Measurements from ENCODE around the gene DNER. TPM values are rescaled to one million over a fixed set of nuclear protein-coding genes. Genes with fewer than 3 reads are reported as not detected.
"Not testable (repeated sequence)": the region's sequence is repeated elsewhere in the genome, so short reads cannot be mapped to it uniquely, and the experiment has no call there.

DNER gene
- total RNA-seq, 3 donors from 2014 or later (not counting 1 experiment from before 2014, with no cell fraction given): not detected

- Mint-ChIP-seq H3K27ac (no peak overlapping the region), H3K4me3 (no peak overlapping the region), H3K36me3 (no peaks in the 10 kb centered on the region), H3K9me3 (no peaks in the 10 kb centered on the region), H3K4me1 (no peaks in the 10 kb centered on the region), H3K27me3 (ENCODE audit: low read depth in 2 of 2) (peaks cover 2 to 6% of the 10 kb centered on the region in 2 donors)
- no peak for DNase-seq
- no peak overlapping the region for H3K27ac ChIP-seq (ENCODE audit: low read length)
- no peaks in the 10 kb centered on the region for H3K9me3 ChIP-seq (ENCODE audit: control insufficient read depth, insufficient read depth, low read length)
- no CpG with 5 or more reads among the region's 2 CpGs for WGBS (ENCODE audit: insufficient coverage)
- H3K27me3 ChIP-seq (ENCODE audit: control insufficient read depth, insufficient read depth, low read length): no peaks in the 10 kb centered on the region
- intact Hi-C loops (cut with micrococcal nuclease): no loop called here
- H3K36me3 ChIP-seq (ENCODE audit: control insufficient read depth, insufficient read depth, low read length): no peaks in the 10 kb centered on the region
- H3K4me3 ChIP-seq (ENCODE audit: low read length): no peak overlapping the region
- TF ChIP-seq, protein P1, sequence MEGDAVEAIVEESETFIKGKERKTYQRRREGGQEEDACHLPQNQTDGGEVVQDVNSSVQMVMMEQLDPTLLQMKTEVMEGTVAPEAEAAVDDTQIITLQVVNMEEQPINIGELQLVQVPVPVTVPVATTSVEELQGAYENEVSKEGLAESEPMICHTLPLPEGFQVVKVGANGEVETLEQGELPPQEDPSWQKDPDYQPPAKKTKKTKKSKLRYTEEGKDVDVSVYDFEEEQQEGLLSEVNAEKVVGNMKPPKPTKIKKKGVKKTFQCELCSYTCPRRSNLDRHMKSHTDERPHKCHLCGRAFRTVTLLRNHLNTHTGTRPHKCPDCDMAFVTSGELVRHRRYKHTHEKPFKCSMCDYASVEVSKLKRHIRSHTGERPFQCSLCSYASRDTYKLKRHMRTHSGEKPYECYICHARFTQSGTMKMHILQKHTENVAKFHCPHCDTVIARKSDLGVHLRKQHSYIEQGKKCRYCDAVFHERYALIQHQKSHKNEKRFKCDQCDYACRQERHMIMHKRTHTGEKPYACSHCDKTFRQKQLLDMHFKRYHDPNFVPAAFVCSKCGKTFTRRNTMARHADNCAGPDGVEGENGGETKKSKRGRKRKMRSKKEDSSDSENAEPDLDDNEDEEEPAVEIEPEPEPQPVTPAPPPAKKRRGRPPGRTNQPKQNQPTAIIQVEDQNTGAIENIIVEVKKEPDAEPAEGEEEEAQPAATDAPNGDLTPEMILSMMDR (IDR thresholded peaks at IDR 0.05): no peak
- ATAC-seq: no peak
- H3K4me1 ChIP-seq (ENCODE audit: control insufficient read depth, insufficient read depth, low read length): no peaks in the 10 kb centered on the region
Observed at GRCh38 chr2:229514273-229514895, 200.0 kb downstream of the DNER start.

DNA sequence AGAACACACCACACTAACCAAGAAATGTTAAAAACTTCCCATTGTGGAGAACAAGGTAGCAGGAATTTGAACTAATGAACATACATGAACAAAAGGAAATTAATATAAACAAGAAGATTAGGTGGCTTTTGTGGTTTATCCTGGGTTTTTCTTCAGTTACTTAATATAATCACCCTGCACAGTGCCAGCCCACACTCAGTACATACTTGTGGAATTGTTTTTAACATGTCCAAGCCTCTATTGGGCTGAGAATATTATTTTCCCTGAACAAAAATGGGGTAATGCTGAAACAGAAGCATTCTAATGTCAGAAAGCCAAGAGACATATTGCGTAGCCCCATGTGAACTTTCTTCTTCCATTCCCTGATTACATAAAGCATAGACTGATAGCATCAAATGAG, 202.8 kb downstream of the DNER start:
- ATAC-seq: no peak
- Histone ChIP-seq H3K27me3 (ENCODE audit: control insufficient read depth, insufficient read depth, low read length) (no peaks in the 10 kb centered on the region), H3K27ac (ENCODE audit: low read length) (no peak overlapping the region), H3K4me1 (ENCODE audit: control insufficient read depth, insufficient read depth, low read length) (no peaks in the 10 kb centered on the region), H3K4me3 (ENCODE audit: low read length) (no peak overlapping the region), H3K9me3 (ENCODE audit: control insufficient read depth, insufficient read depth, low read length) (no peaks in the 10 kb centered on the region), H3K36me3 (ENCODE audit: control insufficient read depth, insufficient read depth, low read length) (no peaks in the 10 kb centered on the region)
- Mint-ChIP-seq H3K4me3 (no peak overlapping the region), H3K9me3 (no peaks in the 10 kb centered on the region), H3K27ac (no peak overlapping the region), H3K4me1 (no peaks in the 10 kb centered on the region), H3K27me3 (ENCODE audit: low read depth in 2 of 2) (peaks cover 0 to 2% of the 10 kb centered on the region in 2 donors), H3K36me3 (no peaks in the 10 kb centered on the region)
- TF ChIP-seq, protein P1 (IDR thresholded peaks at IDR 0.05): no peak
- WGBS (ENCODE audit: insufficient coverage): 92% methylated on average over 1 of the region's 1 CpG
- no peak for DNase-seq
- intact Hi-C loops (cut with micrococcal nuclease): no loop called here

DNA sequence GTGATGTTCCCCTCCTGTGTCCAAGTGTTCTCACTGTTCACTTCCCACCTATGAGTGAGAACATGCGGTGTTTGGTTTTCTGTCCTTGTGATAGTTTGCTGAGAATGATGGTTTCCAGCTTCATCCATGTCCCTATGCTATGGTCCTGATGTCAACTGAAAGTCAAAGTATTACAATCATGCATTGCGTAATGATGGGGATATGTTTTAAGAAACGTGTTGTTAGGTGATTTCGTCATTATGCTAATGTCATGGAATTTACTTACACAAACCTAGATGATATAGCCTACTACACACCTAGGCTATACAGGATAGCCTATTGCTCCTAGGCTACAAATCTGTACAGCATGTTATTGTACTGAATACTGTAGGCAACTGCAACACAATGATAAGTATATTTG, 207.7 kb downstream of the DNER start:
- H3K27ac ChIP-seq (ENCODE audit: low read length); H3K27me3 ChIP-seq (ENCODE audit: control insufficient read depth, insufficient read depth, low read length); H3K4me1 ChIP-seq (ENCODE audit: control insufficient read depth, insufficient read depth, low read length); ATAC-seq; H3K27me3 Mint-ChIP-seq (ENCODE audit: low read depth in 2 of 2); intact Hi-C loops (cut with micrococcal nuclease); H3K36me3 Mint-ChIP-seq; H3K9me3 ChIP-seq (ENCODE audit: control insufficient read depth, insufficient read depth, low read length); H3K4me1 Mint-ChIP-seq; H3K27ac Mint-ChIP-seq; H3K9me3 Mint-ChIP-seq; H3K4me3 ChIP-seq (ENCODE audit: low read length); H3K4me3 Mint-ChIP-seq; H3K36me3 ChIP-seq (ENCODE audit: control insufficient read depth, insufficient read depth, low read length); DNase-seq: not testable (repeated sequence)
- 94% methylated on average over 2 of the region's 4 CpGs for WGBS (ENCODE audit: insufficient coverage)

DNA sequence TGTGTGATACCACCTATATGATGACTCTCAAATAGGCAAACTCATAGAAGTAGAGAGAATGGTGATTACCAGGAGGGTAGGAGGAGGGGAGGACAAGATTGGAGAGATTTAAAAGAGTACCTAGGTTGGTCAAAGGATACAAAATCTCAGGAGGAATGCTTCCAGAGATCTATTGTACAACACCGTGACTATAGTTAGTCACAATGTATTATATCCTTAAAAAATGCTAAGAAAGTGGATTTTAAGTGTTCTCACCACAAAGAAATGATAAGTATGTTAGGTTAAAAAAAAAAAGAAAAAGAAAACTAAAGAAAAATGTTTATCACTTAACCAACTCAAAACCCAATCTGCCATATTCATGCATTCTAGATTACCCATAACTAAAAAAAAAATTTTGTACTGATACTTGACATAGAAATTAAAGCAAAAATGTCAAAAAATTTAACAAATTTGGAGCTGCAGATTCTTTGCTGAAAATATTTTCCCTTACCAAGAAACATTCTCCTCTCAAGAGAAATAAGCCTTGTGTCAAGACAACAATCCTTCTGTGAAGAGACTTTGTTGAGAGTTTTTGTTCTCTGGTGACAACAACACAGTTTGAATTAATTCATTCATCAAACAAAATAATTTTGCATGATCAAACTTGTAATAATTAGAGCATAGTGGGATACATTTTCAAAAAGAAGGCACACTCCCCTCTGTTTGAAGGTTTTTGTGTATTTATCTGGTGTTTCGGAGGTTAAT, 213.1 kb downstream of the DNER start:
- Histone ChIP-seq H3K9me3 (ENCODE audit: control insufficient read depth, insufficient read depth, low read length) (no peaks in the 10 kb centered on the region), H3K36me3 (ENCODE audit: control insufficient read depth, insufficient read depth, low read length) (no peaks in the 10 kb centered on the region), H3K27me3 (ENCODE audit: control insufficient read depth, insufficient read depth, low read length) (no peaks in the 10 kb centered on the region), H3K4me1 (ENCODE audit: control insufficient read depth, insufficient read depth, low read length) (no peaks in the 10 kb centered on the region), H3K27ac (ENCODE audit: low read length) (no peak overlapping the region), H3K4me3 (ENCODE audit: low read length) (no peak overlapping the region)
- Mint-ChIP-seq H3K4me3 (no peak overlapping the region), H3K4me1 (no peaks in the 10 kb centered on the region), H3K36me3 (no peaks in the 10 kb centered on the region), H3K27ac (no peak overlapping the region), H3K27me3 (ENCODE audit: low read depth in 2 of 2) (no peaks in the 10 kb centered on the region), H3K9me3 (peaks cover 5 to 7% of the 10 kb centered on the region in 2 donors)
- WGBS (ENCODE audit: insufficient coverage): no CpG with 5 or more reads among the region's 2 CpGs
- DNase-seq (no peak), ATAC-seq (no peak)
- intact Hi-C loops (cut with micrococcal nuclease): no loop called here
- TF ChIP-seq, protein P1 (IDR thresholded peaks at IDR 0.05): no peak

All from natural killer cell (primary cell).